Thyroid gland (tissue), 4 donors: Measurements from ENCODE around the gene BEND3. TPM values are rescaled to one million over a fixed set of nuclear protein-coding genes. Genes with fewer than 3 reads are reported as not detected.

Experiments
- DNase-seq, 2 donors: peaks; one replicate each; pipeline ENCODE4 v3.0.0-alpha.2; 2019
- H3K27ac ChIP-seq, 3 donors: fragments of 200-600 bp; sonication (generic); 1 replicate in 2 of 3; 2 replicates in 1 of 3; pipeline ENCODE4 v1.5.1; 2016 to 2019; ENCODE audit warnings: mild to moderate bottlenecking in 1 of 3, moderate library complexity in 1 of 3
- H3K27me3 ChIP-seq: fragments of 200-600 bp; sonication (generic); one replicate; pipeline ENCODE4 v1.5.1; 2019
- H3K36me3 ChIP-seq, 2 donors: fragments of 200-600 bp; sonication (generic); one replicate each; pipeline ENCODE4 v1.5.1; 2016 to 2019
- H3K4me1 ChIP-seq, 2 donors: fragments of 200-600 bp; sonication (generic); one replicate each; pipeline ENCODE4 v1.5.1; 2017 to 2019
- H3K4me3 ChIP-seq, 3 donors: fragments of 200-600 bp; sonication (generic); replicated peaks in 1 of 3; 1 replicate in 2 of 3; 2 replicates in 1 of 3; pipeline ENCODE4 v1.5.1; 2016; ENCODE audit warnings: mild to moderate bottlenecking in 1 of 3
- H3K9me3 ChIP-seq: fragments of 200-600 bp; sonication (generic); one replicate; pipeline ENCODE4 v1.5.1; 2017
- CTCF ChIP-seq, 6 experiments: fragments of 200-600 bp in 3 of 6; fragments of 450-650 bp in 3 of 6; sonication (generic) in 3 of 6; IDR thresholded peaks; one replicate each; pipeline ENCODE4 v1.5.1; 2016 to 2019; ENCODE audit warnings: antibody characterized with exemption in 6 of 6, mild to moderate bottlenecking in 2 of 6, inconsistent platforms in 1 of 6, moderate library complexity in 1 of 6
- POLR2A ChIP-seq, 2 donors: fragments of 450-650 bp; IDR thresholded peaks; one replicate each; pipeline ENCODE4 v1.6.1; 2017; ENCODE audit warnings: antibody characterized with exemption in 2 of 2, mild to moderate bottlenecking in 2 of 2, moderate library complexity in 1 of 2
- WGBS, 2 donors: methylation state at CpG; one replicate each; pipeline ENCODE4 v1.1.5; 2017; 5-methylcytosine and 5-hydroxymethylcytosine counted together
- intact Hi-C: fragments of 100-400 bp; cut with DNase I; formaldehyde crosslinking; loops from one replicate; pipeline ENCODE4 v1.15.1; 2023
- total RNA-seq, 4 donors: library from RNA; depleted of rRNA; stranded (reverse); fragments of >200 nt; gene quantifications; one replicate each; pipeline ENCODE4 v1.2.3, GENCODE V29; 2016

The BEND3 gene
- total RNA-seq, 4 donors from 2014 or later = 2.5 to 5.9 (median 2.7) TPM

- no peaks in the 10 kb centered on the region for H3K36me3 ChIP-seq
- H3K9me3 ChIP-seq = no peaks in the 10 kb centered on the region
- no peak for TF ChIP-seq POLR2A (IDR thresholded peaks at IDR 0.05)
- TF ChIP-seq CTCF (IDR thresholded peaks at IDR 0.05) = peak in 1 of 6 experiments; percentile 9
- no peaks in the 10 kb centered on the region for H3K4me1 ChIP-seq
- no peaks in the 10 kb centered on the region for H3K27me3 ChIP-seq
- no peak overlapping the region for H3K27ac ChIP-seq
- intact Hi-C loops = no loop called here
- WGBS, 2 donors = 62 to 81% methylated on average over 6 of the region's 6 CpGs
- H3K4me3 ChIP-seq = no peak overlapping the region
- no peak for DNase-seq
Observed at GRCh38 chr6:107075951-107076381, 39.3 kb downstream of the BEND3 start.

GRCh38 chr6:107070686-107071085 lies 44.6 kb downstream of the BEND3 start:
- no peak for TF ChIP-seq POLR2A (IDR thresholded peaks at IDR 0.05)
- no peak for TF ChIP-seq CTCF (IDR thresholded peaks at IDR 0.05)
- intact Hi-C loops = no loop called here
- Histone ChIP-seq H3K4me3 (no peak overlapping the region), H3K36me3 (peaks cover 0 to 5% of the 10 kb centered on the region in 2 donors), H3K27me3 (no peaks in the 10 kb centered on the region), H3K4me1 (no peaks in the 10 kb centered on the region), H3K9me3 (no peaks in the 10 kb centered on the region), H3K27ac (no peak overlapping the region)
- no peak for DNase-seq
- WGBS, 2 donors = 90% methylated on average over 8 to 12 of the region's 12 CpGs

- Histone ChIP-seq H3K36me3 (peaks cover 0 to 5% of the 10 kb centered on the region in 2 donors), H3K27me3 (no peaks in the 10 kb centered on the region), H3K4me3 (no peak overlapping the region), H3K9me3 (no peaks in the 10 kb centered on the region), H3K4me1 (peaks cover 0 to 2% of the 10 kb centered on the region in 2 donors), H3K27ac (no peak overlapping the region)
- WGBS, 2 donors = 93% methylated on average over 38 to 47 of the region's 53 CpGs
- intact Hi-C loops = no loop called here
- DNase-seq = no peak
- TF ChIP-seq POLR2A (IDR thresholded peaks at IDR 0.05) (no peak), CTCF (IDR thresholded peaks at IDR 0.05) (no peak)
Observed at GRCh38 chr6:107069631-107070548, 45.4 kb downstream of the BEND3 start.

- Histone ChIP-seq H3K27me3 (no peaks in the 10 kb centered on the region), H3K4me1 (peaks cover 0 to 7% of the 10 kb centered on the region in 2 donors), H3K4me3 (no peak overlapping the region), H3K9me3 (no peaks in the 10 kb centered on the region), H3K36me3 (peaks cover 0 to 5% of the 10 kb centered on the region in 2 donors), H3K27ac (no peak overlapping the region)
- 96 to 98% methylated on average over 57 to 67 of the region's 69 CpGs for WGBS, 2 donors
- TF ChIP-seq CTCF (IDR thresholded peaks at IDR 0.05) (no peak), POLR2A (IDR thresholded peaks at IDR 0.05) (no peak)
- intact Hi-C loops = no loop called here
- DNase-seq = no peak
Observed at GRCh38 chr6:107068691-107069630, 46.4 kb downstream of the BEND3 start.
